Mesothelial cell of epicardium (in vitro differentiated cells): ENCODE results near the gene ABR. TPM values are rescaled to one million over a fixed set of nuclear protein-coding genes. Genes with fewer than 3 reads are reported as not detected.
"Not testable (repeated sequence)": the region's sequence is repeated elsewhere in the genome, so short reads cannot be mapped to it uniquely, and the experiment has no call there.

Source experiments
- DNase-seq, 2 experiments: peaks; one replicate each; pipeline ENCODE4 v3.0.0; 2021; ENCODE audit warnings: low spot score in 2 of 2; ENCODE audit not compliant: unreplicated experiment in 2 of 2
- H3K27ac Mint-ChIP-seq: 2 replicates; pipeline ENCODE4 v1.8.0; 2021; ENCODE audit warnings: mixed read lengths
- H3K27me3 Mint-ChIP-seq: 2 replicates; pipeline ENCODE4 v1.8.0; 2021; ENCODE audit warnings: low read depth, mixed read lengths
- H3K36me3 Mint-ChIP-seq: 2 replicates; pipeline ENCODE4 v1.8.0; 2021; ENCODE audit warnings: mixed read lengths
- H3K4me1 Mint-ChIP-seq: 2 replicates; pipeline ENCODE4 v1.8.0; 2021; ENCODE audit warnings: mixed read lengths
- H3K4me3 Mint-ChIP-seq: 2 replicates; pipeline ENCODE4 v1.8.0; 2021; ENCODE audit warnings: mild to moderate bottlenecking, moderate library complexity, mixed read lengths
- H3K9me3 Mint-ChIP-seq: 2 replicates; pipeline ENCODE4 v1.8.0; 2021; ENCODE audit warnings: mixed read lengths
- total RNA-seq: library from RNA; stranded (reverse); gene quantifications from 3 replicates; pipeline ENCODE4 v1.2.1, GENCODE V29; 2021
- TF ChIP-seq, protein P1 (sequence below): fragments of 200-600 bp; sonication (generic); IDR thresholded peaks from one replicate; pipeline ENCODE4 v1.5.0; 2021; ENCODE audit warnings: antibody characterized with exemption; ENCODE audit not compliant: unreplicated experiment

The ABR gene
- total RNA-seq, 1 donor from 2014 or later = 70.1 TPM

DNA sequence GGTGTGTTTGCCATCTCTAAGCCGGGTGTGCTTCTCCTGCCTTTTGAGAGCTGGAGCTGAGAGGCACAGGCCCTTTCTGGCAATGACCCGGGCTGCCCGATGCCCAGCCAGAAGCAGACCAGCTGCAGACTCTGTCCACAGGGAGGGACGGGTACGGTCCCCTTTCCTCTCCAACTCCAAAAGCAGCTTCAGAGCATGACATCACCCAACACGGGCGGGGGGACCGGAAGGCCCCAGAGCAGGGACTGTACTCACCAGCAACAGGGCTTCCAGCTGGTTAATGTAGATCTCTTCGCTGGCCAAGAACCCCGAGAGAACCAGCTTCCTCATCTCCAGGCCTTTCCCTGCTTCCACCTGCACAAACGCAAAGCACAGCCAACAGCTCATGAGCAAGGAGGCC is 79.4 kb downstream of the ABR start:
- Mint-ChIP-seq H3K4me1 (peaks cover 10% of the 10 kb centered on the region), H3K9me3 (no peaks in the 10 kb centered on the region), H3K36me3 (peaks cover 16% of the 10 kb centered on the region), H3K4me3 (no peak overlapping the region), H3K27ac (no peak overlapping the region), H3K27me3 (no peaks in the 10 kb centered on the region)
- TF ChIP-seq, protein P1, sequence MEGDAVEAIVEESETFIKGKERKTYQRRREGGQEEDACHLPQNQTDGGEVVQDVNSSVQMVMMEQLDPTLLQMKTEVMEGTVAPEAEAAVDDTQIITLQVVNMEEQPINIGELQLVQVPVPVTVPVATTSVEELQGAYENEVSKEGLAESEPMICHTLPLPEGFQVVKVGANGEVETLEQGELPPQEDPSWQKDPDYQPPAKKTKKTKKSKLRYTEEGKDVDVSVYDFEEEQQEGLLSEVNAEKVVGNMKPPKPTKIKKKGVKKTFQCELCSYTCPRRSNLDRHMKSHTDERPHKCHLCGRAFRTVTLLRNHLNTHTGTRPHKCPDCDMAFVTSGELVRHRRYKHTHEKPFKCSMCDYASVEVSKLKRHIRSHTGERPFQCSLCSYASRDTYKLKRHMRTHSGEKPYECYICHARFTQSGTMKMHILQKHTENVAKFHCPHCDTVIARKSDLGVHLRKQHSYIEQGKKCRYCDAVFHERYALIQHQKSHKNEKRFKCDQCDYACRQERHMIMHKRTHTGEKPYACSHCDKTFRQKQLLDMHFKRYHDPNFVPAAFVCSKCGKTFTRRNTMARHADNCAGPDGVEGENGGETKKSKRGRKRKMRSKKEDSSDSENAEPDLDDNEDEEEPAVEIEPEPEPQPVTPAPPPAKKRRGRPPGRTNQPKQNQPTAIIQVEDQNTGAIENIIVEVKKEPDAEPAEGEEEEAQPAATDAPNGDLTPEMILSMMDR = no peak
- no peak for DNase-seq

DNA sequence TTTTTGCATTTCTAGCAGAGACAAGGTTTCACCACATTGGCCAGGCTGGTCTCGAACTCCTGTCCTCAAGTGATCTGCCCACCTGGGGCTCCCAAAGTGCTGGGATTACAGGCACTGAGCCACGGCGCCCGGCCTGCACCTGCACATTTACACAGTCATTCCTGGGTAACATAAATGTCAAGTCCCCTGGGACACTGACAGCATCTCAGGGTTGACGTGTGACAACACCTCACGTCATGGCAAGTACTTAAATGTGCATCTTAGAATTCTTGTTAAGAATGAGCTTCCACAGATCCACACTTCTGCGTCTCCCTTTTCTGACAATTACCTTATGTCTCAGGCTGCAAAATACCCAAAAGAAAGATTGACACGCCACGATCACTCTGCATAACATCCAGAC is 80.5 kb downstream of the ABR start:
- Mint-ChIP-seq H3K4me3 (no peak overlapping the region), H3K27ac (no peak overlapping the region), H3K36me3 (peaks cover 19% of the 10 kb centered on the region), H3K4me1 (peaks cover 10% of the 10 kb centered on the region), H3K27me3 (no peaks in the 10 kb centered on the region), H3K9me3 (no peaks in the 10 kb centered on the region)
- no peak for DNase-seq
- TF ChIP-seq, protein P1 = no peak

DNA sequence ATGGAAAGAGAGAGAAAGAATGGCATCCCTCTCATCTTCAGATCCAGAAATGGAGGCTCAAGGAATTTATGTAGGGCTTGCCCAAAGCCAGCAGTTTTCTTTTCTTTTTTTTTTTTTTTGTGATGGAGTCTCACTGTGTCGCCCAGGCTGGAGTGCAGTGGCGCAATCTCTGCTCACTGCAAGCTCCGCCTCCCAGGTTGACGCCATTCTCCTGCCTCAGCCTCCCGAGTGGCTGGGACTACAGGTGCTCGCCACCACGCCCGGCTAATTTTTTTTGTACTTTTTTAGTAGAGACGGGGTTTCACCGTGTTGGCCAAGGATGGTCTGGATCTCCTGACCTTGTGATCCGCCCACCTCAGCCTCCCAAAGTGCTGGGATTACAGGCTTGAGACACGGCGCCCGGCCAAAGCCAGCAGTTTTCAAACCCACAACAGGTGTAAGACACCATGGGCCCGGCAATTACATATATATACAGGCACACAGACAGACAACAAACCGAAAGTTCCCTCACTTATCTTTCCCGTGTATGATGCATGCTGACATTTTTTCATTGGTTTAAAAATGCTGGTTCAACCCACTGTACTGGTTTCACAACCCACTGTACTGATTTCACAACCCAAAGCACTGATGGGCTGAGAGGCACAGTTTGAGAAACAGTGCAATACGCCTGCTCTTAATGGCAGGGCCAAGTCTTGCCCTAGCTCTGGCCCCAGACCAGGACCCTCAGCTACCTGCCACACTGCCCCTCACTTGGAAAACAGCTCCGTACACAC is 81.6 kb downstream of the ABR start:
- not testable (repeated sequence) for H3K27me3 Mint-ChIP-seq, H3K4me1 Mint-ChIP-seq, DNase-seq, H3K9me3 Mint-ChIP-seq, H3K4me3 Mint-ChIP-seq
- Mint-ChIP-seq H3K27ac (peak overlapping the region; percentile 19), H3K36me3 (peaks cover 19% of the 10 kb centered on the region)

DNA sequence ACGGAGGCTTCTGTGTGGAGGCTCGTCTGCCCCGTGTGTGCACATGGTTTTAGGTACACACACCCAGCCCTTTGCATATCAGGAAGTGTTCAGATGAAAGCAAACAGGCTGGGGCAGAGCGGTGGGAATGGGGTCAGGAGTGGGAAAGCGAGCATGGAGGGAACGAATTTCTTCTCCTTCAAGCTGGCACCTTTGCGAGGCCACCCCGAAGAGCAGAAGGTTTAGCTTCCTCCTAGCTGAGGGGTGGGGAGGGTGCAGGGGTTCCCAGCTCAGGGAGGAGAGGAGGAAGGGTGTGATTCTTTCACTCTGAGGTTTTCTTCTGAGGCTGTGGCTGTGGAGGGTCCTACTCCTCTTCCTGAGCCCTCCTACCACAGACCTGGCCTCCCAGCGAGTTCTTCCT is 83.6 kb downstream of the ABR start:
- DNase-seq = no peak
- H3K27me3 Mint-ChIP-seq = no peaks in the 10 kb centered on the region
- TF ChIP-seq, protein P1 = no peak
- H3K4me3 Mint-ChIP-seq = no peak overlapping the region
- H3K36me3 Mint-ChIP-seq = peaks cover 21% of the 10 kb centered on the region
- H3K9me3 Mint-ChIP-seq = no peaks in the 10 kb centered on the region
- no peak overlapping the region for H3K27ac Mint-ChIP-seq
- H3K4me1 Mint-ChIP-seq = peaks cover 4% of the 10 kb centered on the region

DNA sequence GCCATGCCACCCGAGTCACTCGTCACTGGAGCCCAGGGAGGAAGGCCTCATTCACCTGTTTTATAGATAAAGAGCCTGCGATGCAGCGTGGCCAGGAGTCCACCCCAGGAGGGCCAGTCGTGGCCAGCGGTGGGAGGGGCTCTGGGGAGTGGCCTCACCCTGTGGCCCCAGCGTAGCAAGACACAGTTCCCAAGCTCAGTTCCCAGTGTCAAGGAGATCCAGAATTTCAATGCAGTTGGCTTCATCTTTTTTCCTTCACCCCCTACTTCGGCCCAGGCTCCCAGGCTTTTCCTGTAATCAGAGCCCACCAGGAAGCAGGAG is 84.0 kb downstream of the ABR start:
- H3K27ac Mint-ChIP-seq = no peak overlapping the region
- DNase-seq = no peak
- H3K4me1 Mint-ChIP-seq = peaks cover 4% of the 10 kb centered on the region
- TF ChIP-seq, protein P1 = no peak
- no peaks in the 10 kb centered on the region for H3K27me3 Mint-ChIP-seq
- peaks cover 21% of the 10 kb centered on the region for H3K36me3 Mint-ChIP-seq
- no peaks in the 10 kb centered on the region for H3K9me3 Mint-ChIP-seq
- no peak overlapping the region for H3K4me3 Mint-ChIP-seq

DNA sequence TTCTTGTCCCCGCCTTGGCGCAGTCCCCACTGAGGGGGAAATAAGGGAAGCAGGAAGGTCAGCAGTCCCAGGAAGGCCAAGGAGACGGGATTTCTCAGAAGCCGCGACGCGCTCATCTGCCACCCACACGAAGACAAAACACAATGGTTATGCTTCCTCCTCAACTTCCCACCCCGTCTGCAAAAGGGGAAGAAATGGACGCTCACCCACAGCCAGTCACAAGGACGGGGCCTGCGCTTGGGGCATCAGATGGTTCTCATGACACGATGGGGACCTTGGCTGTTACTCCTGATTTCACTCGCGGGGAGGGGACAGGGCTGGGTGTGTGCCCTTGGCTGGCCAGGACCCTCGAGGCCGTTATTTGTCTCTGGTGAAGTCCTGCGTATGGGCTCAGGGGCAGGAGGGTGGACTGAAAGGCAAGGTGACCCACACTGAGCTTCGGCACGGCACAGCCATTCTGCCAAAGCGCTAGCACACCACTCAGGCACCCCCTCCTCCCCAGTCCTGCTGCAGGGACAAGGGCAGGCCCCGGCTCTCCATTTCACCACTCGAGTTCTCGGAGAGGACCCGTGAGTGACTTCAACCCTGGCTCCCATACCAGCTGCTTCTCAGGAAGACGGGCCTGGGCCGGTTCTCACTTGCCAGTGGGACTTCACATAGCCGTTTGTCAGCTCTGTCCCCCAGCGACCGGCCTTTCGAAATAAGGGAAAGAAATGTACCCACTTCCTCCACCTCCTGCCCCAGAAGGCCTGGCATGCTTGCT is 84.5 kb downstream of the ABR start:
- H3K27ac Mint-ChIP-seq = no peak overlapping the region
- H3K36me3 Mint-ChIP-seq = peaks cover 21% of the 10 kb centered on the region
- H3K9me3 Mint-ChIP-seq = no peaks in the 10 kb centered on the region
- DNase-seq = no peak
- no peaks in the 10 kb centered on the region for H3K27me3 Mint-ChIP-seq
- H3K4me3 Mint-ChIP-seq = no peak overlapping the region
- H3K4me1 Mint-ChIP-seq = peaks cover 4% of the 10 kb centered on the region
- TF ChIP-seq, protein P1 = no peak
